ENCODE measurements around the gene SNRK. TPM values are rescaled to one million over a fixed set of nuclear protein-coding genes. Genes with fewer than 3 reads are reported as not detected.

Gene SNRK
- total RNA-seq, 1 experiment from 2014 or later: 14.4 TPM

GRCh38 chr3:43247561-43248184 lies 38.7 kb upstream of the SNRK start:
- no peak overlapping the region for H3K27ac ChIP-seq
- H3K27me3 ChIP-seq (ENCODE audit: insufficient read depth, low read depth): no peaks in the 10 kb centered on the region
- no peak for TF ChIP-seq CTCF (conservative IDR thresholded peaks at IDR 0.05)
- TF ChIP-seq EZH2 (IDR thresholded peaks at IDR 0.05; ENCODE audit: low read depth): no peak
- no peak overlapping the region for H3K4me3 ChIP-seq
- CTCF ChIA-PET: no interaction called here
- DNase-seq: no peak
- POLR2A ChIA-PET (ENCODE audit: unreplicated experiment): no interaction called here
- no peaks in the 10 kb centered on the region for H4K20me1 ChIP-seq (ENCODE audit: insufficient read depth)
- H3K4me2 ChIP-seq: no peak overlapping the region
- no peaks in the 10 kb centered on the region for H3K9me2 ChIP-seq (ENCODE audit: insufficient read depth)
- no peak overlapping the region for H2AFZ ChIP-seq
- no peaks in the 10 kb centered on the region for H3F3A ChIP-seq (ENCODE audit: insufficient read depth, low read depth)
- intact Hi-C loops (cut with micrococcal nuclease; ENCODE audit: unreplicated experiment): no loop called here
- no peaks in the 10 kb centered on the region for H3K36me3 ChIP-seq (ENCODE audit: low read depth)
- H3K4me1 ChIP-seq (replicated peaks; ENCODE audit: insufficient read depth): no peaks in the 10 kb centered on the region
- BruUV-seq (replicated peaks): no TSS peak
- no peaks in the 10 kb centered on the region for H3K79me2 ChIP-seq (ENCODE audit: low read depth)
- H3K9me3 ChIP-seq (ENCODE audit: insufficient read depth, low read depth): no peaks in the 10 kb centered on the region

GRCh38 chr3:43248185-43248583 lies 38.2 kb upstream of the SNRK start:
- ChIA-PET CTCF (no interaction called here), POLR2A (ENCODE audit: unreplicated experiment) (no interaction called here)
- H4K20me1 ChIP-seq (ENCODE audit: insufficient read depth): no peaks in the 10 kb centered on the region
- H3K4me3 ChIP-seq: no peak overlapping the region
- H2AFZ ChIP-seq: no peak overlapping the region
- H3K79me2 ChIP-seq (ENCODE audit: low read depth): no peaks in the 10 kb centered on the region
- H3K36me3 ChIP-seq (ENCODE audit: low read depth): no peaks in the 10 kb centered on the region
- H3K9me2 ChIP-seq (ENCODE audit: insufficient read depth): no peaks in the 10 kb centered on the region
- H3K27me3 ChIP-seq (ENCODE audit: insufficient read depth, low read depth): no peaks in the 10 kb centered on the region
- H3K9me3 ChIP-seq (ENCODE audit: insufficient read depth, low read depth): no peaks in the 10 kb centered on the region
- H3K4me2 ChIP-seq: no peak overlapping the region
- no peaks in the 10 kb centered on the region for H3K4me1 ChIP-seq (replicated peaks; ENCODE audit: insufficient read depth)
- no peaks in the 10 kb centered on the region for H3F3A ChIP-seq (ENCODE audit: insufficient read depth, low read depth)
- no peak for TF ChIP-seq EZH2 (IDR thresholded peaks at IDR 0.05; ENCODE audit: low read depth)
- TF ChIP-seq CTCF (conservative IDR thresholded peaks at IDR 0.05): no peak
- no TSS peak for BruUV-seq (replicated peaks)
- no peak overlapping the region for H3K27ac ChIP-seq
- no peak for DNase-seq
- intact Hi-C loops (cut with micrococcal nuclease; ENCODE audit: unreplicated experiment): no loop called here

GRCh38 chr3:43248973-43249372 lies 37.4 kb upstream of the SNRK start:
- ChIA-PET POLR2A (ENCODE audit: unreplicated experiment) (no interaction called here), CTCF (no interaction called here)
- Histone ChIP-seq H3K27ac (no peak overlapping the region), H3K27me3 (ENCODE audit: insufficient read depth, low read depth) (no peaks in the 10 kb centered on the region), H3K4me3 (no peak overlapping the region), H3K4me1 (replicated peaks; ENCODE audit: insufficient read depth) (no peaks in the 10 kb centered on the region), H3K9me2 (ENCODE audit: insufficient read depth) (no peaks in the 10 kb centered on the region), H3F3A (ENCODE audit: insufficient read depth, low read depth) (no peaks in the 10 kb centered on the region), H3K36me3 (ENCODE audit: low read depth) (no peaks in the 10 kb centered on the region), H2AFZ (no peak overlapping the region), H3K79me2 (ENCODE audit: low read depth) (no peaks in the 10 kb centered on the region), H3K9me3 (ENCODE audit: insufficient read depth, low read depth) (no peaks in the 10 kb centered on the region), H4K20me1 (ENCODE audit: insufficient read depth) (no peaks in the 10 kb centered on the region), H3K4me2 (no peak overlapping the region)
- intact Hi-C loops (cut with micrococcal nuclease; ENCODE audit: unreplicated experiment): no loop called here
- no TSS peak for BruUV-seq (replicated peaks)
- DNase-seq: no peak
- no peak for TF ChIP-seq CTCF (conservative IDR thresholded peaks at IDR 0.05)
- no peak for TF ChIP-seq EZH2 (IDR thresholded peaks at IDR 0.05; ENCODE audit: low read depth)
